GM12864 (cell line): Measurements from ENCODE around the gene RYR2.

Experiments
- DNase-seq: peaks from one replicate; pipeline ENCODE4 v3.0.0-alpha.2; 2011; ENCODE audit warnings: low read depth
- H3K4me3 ChIP-seq: 2 replicates; pipeline ENCODE4 v1.5.1; 2011; ENCODE audit warnings: mild to moderate bottlenecking, low read depth, low read length, control low read depth
- TF ChIP-seq, protein P1 (sequence below): IDR thresholded peaks from 2 replicates; pipeline ENCODE4 v1.5.1; 2011; ENCODE audit warnings: low read depth, mild to moderate bottlenecking, moderate library complexity, low read length, control low read depth, inconsistent platforms; ENCODE audit errors: missing control alignments

RYR2 gene

DNA sequence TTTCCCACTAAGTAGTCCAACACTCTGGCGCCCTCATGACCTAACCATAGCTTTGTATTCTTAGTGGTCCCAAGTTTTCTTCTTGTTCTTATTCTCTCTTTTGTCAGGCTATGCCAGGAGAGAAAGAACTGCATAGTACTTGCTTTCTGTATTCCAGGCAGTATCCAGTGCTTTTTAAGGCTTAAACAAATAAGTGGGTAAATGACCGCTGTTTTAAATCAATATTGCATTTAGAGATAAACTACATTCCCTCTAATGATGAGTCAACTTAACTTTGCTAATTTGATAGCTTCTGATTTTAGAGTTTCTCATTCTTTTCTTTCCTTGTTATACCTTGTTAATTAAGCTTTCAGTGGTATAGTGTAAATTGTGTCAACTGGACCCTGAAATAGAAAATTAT lies 709.1 kb downstream of the RYR2 start:
- H3K4me3 ChIP-seq: no peak overlapping the region
- DNase-seq: no peak
- TF ChIP-seq, protein P1, sequence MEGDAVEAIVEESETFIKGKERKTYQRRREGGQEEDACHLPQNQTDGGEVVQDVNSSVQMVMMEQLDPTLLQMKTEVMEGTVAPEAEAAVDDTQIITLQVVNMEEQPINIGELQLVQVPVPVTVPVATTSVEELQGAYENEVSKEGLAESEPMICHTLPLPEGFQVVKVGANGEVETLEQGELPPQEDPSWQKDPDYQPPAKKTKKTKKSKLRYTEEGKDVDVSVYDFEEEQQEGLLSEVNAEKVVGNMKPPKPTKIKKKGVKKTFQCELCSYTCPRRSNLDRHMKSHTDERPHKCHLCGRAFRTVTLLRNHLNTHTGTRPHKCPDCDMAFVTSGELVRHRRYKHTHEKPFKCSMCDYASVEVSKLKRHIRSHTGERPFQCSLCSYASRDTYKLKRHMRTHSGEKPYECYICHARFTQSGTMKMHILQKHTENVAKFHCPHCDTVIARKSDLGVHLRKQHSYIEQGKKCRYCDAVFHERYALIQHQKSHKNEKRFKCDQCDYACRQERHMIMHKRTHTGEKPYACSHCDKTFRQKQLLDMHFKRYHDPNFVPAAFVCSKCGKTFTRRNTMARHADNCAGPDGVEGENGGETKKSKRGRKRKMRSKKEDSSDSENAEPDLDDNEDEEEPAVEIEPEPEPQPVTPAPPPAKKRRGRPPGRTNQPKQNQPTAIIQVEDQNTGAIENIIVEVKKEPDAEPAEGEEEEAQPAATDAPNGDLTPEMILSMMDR: no peak

DNA sequence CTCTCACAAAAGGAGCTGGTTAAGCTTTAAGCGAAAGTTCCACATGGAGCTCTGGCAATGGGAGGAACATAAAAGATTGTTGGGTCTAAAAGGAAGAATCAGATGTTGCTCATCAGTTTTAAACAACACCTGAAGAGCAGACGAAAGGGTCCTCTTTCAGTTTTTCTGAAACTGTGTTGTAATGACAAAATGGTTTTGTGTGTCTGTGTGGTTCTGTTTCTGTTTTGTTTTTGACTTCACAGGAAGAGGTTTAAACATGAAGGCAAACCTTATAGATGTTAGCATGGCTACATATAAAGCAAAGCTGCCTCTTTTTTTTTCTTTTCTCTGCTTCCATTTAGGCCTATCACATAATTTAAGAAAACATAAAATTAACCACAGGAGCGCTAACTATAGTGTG lies 712.6 kb downstream of the RYR2 start:
- no peak for DNase-seq
- TF ChIP-seq, protein P1: no peak
- H3K4me3 ChIP-seq: no peak overlapping the region

GRCh38 chr1:237756304-237756967 lies 714.5 kb downstream of the RYR2 start:
- TF ChIP-seq, protein P1: no peak
- DNase-seq: no peak
- no peak overlapping the region for H3K4me3 ChIP-seq

GRCh38 chr1:237759377-237759776 lies 717.4 kb downstream of the RYR2 start:
- H3K4me3 ChIP-seq: no peak overlapping the region
- TF ChIP-seq, protein P1: no peak
- no peak for DNase-seq

GRCh38 chr1:237760951-237761350 lies 719.0 kb downstream of the RYR2 start:
- H3K4me3 ChIP-seq: no peak overlapping the region
- TF ChIP-seq, protein P1: no peak
- DNase-seq: no peak

DNA sequence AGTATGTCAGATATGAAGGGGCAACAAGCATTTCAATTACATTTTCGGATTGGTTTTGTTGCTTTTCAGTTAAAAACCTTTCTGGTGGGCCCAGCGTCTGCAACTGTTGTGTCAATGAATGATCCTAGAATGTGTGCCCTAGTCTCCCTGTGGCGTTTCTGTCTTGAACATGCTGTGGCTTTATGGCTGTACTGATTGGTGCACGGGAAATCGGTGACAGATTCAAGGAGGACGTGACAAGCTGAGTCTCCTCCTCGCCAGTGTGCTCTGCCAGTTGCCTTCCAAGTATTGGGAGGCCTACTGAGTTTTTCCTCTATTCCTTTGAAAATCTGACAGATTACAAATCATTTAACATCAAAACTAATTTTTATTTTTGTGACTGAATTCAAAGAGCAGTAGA lies 721.2 kb downstream of the RYR2 start:
- DNase-seq: no peak
- TF ChIP-seq, protein P1: no peak
- H3K4me3 ChIP-seq: no peak overlapping the region

DNA sequence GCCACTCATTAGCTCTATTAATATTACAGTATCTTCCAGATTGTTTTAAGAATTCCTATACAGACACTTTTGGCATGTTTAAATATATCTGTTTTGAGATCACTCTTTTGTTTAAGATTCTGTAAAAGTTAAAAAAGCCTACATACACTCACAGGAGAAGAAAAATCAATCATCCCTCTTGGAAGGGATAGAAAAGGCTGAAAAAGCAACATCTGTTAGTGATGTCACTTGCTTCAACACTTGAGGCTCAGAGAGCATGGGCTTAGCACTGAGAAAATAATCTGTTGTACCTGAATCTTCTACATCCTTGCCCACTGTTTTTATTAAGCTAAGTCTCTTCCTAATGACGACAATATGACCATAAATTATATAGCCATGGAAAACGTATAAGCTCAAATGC lies 721.8 kb downstream of the RYR2 start:
- DNase-seq: no peak
- H3K4me3 ChIP-seq: no peak overlapping the region
- TF ChIP-seq, protein P1: no peak
